Measurements from ENCODE around the gene PABPN1.

DNA sequence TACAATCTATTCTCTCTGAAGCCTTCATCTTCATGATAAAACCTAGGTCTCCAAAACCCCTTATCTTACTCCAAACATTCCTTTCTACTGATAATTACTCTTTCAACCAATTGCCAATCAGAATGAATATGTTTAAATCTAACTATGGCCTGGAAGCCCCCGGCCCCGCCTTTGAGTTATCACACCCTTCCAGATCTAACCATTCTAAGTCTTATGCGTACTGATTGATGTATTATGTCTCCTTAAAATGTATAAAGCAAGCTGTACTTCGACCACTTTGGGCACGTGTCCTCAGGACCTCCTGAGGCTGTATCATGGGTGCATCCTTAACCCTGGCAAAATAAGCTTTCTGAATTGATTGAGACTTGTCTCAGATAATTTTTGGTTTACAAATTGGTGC, 14.4 kb downstream of the PABPN1 start:
- TF ChIP-seq, protein P1, sequence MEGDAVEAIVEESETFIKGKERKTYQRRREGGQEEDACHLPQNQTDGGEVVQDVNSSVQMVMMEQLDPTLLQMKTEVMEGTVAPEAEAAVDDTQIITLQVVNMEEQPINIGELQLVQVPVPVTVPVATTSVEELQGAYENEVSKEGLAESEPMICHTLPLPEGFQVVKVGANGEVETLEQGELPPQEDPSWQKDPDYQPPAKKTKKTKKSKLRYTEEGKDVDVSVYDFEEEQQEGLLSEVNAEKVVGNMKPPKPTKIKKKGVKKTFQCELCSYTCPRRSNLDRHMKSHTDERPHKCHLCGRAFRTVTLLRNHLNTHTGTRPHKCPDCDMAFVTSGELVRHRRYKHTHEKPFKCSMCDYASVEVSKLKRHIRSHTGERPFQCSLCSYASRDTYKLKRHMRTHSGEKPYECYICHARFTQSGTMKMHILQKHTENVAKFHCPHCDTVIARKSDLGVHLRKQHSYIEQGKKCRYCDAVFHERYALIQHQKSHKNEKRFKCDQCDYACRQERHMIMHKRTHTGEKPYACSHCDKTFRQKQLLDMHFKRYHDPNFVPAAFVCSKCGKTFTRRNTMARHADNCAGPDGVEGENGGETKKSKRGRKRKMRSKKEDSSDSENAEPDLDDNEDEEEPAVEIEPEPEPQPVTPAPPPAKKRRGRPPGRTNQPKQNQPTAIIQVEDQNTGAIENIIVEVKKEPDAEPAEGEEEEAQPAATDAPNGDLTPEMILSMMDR (IDR thresholded peaks at IDR 0.05; ENCODE audit: insufficient read depth, low read length, poor library complexity, severe bottlenecking), result no peak
- no peak for TF ChIP-seq EZH2phosphoT487 (conservative IDR thresholded peaks at IDR 0.05; ENCODE audit: low read length)

Measured in SU-DHL-6 (cell line).